ENCODE results near the gene CLEC3B. TPM values are rescaled to one million over a fixed set of nuclear protein-coding genes. Genes with fewer than 3 reads are reported as not detected.

CLEC3B gene
- total and polyA plus RNA-seq, 10 of the 15 experiments (the other 5 are each of a cell fraction or from before 2014, with no cell fraction given), result 0.23 TPM; not detected in 9

GRCh38 chr3:45042162-45042561, 16.1 kb downstream of the CLEC3B start:
- RAD21 ChIA-PET (ENCODE audit: unreplicated experiment), result interaction anchor here (0.7 to 6.1 kb wide), 42 partner anchors 10 to 1034 kb away, joined by 3 to 166 read pairs (median 4); partner anchors contain the start of genes CDCP1 and TMEM158
- Histone ChIP-seq H3K4me2 (ENCODE audit: control insufficient read depth, insufficient read depth) (peak overlapping the region; percentile 54; the same call in 1 of the 2 replicates), H3K4me3 (no peak overlapping the region), H3K79me2 (ENCODE audit: control insufficient read depth, insufficient read depth, low read length) (no peaks in the 10 kb centered on the region), H3K36me3 (ENCODE audit: control insufficient read depth in 2 of 2, insufficient read depth in 2 of 2, low read length in 1 of 2) (no peaks in the 10 kb centered on the region), H3K27ac (ENCODE audit: control insufficient read depth, insufficient read depth) (no peak overlapping the region), H4K20me1 (ENCODE audit: control insufficient read depth, insufficient read depth) (no peaks in the 10 kb centered on the region), H2AFZ (ENCODE audit: control insufficient read depth, low read depth, low read length) (no peak overlapping the region), H3K27me3 (replicated peaks in 1 of 2; ENCODE audit: control insufficient read depth in 2 of 2, insufficient read depth in 2 of 2, low read length in 1 of 2) (no peaks in the 10 kb centered on the region), H3K9me3 (replicated peaks; ENCODE audit: control insufficient read depth, insufficient read depth, low read length) (no peaks in the 10 kb centered on the region), H3K9ac (ENCODE audit: control insufficient read depth, insufficient read depth, low read length) (no peak overlapping the region), H3K4me1 (ENCODE audit: control insufficient read depth, insufficient read depth, low read length) (peaks cover 12% of the 10 kb centered on the region)
- SMC1A ChIA-PET (ENCODE audit: uncharacterized antibody, unreplicated experiment), result interaction anchor here (0.5 to 7.9 kb wide), 55 partner anchors 9 to 1035 kb away, joined by 3 to 241 read pairs (median 5); no protein-coding TSS in a partner anchor
- 10% methylated on average over 3 of the region's 3 CpGs for WGBS (ENCODE audit: insufficient coverage, insufficient replicate concordance, low lambda C conversion rate, missing lambda C conversion rate)
- CTCF ChIA-PET, result interaction anchor here (0.6 to 16.5 kb wide), 43 partner anchors 10 to 1025 kb away, joined by 3 to 416 read pairs (median 7); partner anchors contain the start of gene TMEM158
- POLR2A ChIA-PET, result interaction anchor here (0.6 to 1.6 kb wide), 7 partner anchors 11 to 647 kb away, joined by 3 to 6 read pairs (median 3); partner anchors contain the start of gene SACM1L
- DNase-seq (ENCODE audit: low read depth, low spot score) (no peak), ATAC-seq (peak; percentile 34), FAIRE-seq (no peak)
- in situ Hi-C loops (cut with MboI) (no loop called here), intact Hi-C loops (cut with micrococcal nuclease; ENCODE audit: unreplicated experiment) (loop anchor here (5.0 kb wide), 1 partner anchor 295 kb away; no protein-coding TSS in a partner anchor)
- no TSS peak for BruUV-seq (replicated peaks)
- peak; percentile 68; the same call in 1 of the 2 replicates for TF ChIP-seq MTA2 (IDR thresholded peaks at IDR 0.05; ENCODE audit: low read depth)
- TF ChIP-seq SMC3 (IDR thresholded peaks at IDR 0.05; ENCODE audit: borderline replicate concordance, low read length), result no peak
- no peak for TF ChIP-seq TBL1XR1 (IDR thresholded peaks at IDR 0.05; ENCODE audit: low read depth, low read length)
- TF ChIP-seq NR2F1 (conservative IDR thresholded peaks at IDR 0.05), result peak; percentile 38; the same call in 1 of the 2 replicates
- 0 out of 2 replicates have a peak, but pooled peaks have one; percentile 32 for TF ChIP-seq DPF2 (IDR thresholded peaks at IDR 0.05)
- no peak for TF ChIP-seq CTCF (IDR thresholded peaks at IDR 0.05 in 2 of 3, conservative IDR thresholded peaks at IDR 0.05 in 1 of 3; ENCODE audit: control insufficient read depth in 2 of 3, extremely low read depth in 1 of 3, insufficient read depth in 1 of 3, low read depth in 3 of 3, low read length in 3 of 3)
- TF ChIP-seq MLLT1 (IDR thresholded peaks at IDR 0.05), result no peak
- TF ChIP-seq SMARCA5 (IDR thresholded peaks at IDR 0.05), result no peak
- TF ChIP-seq POU2F2 (IDR thresholded peaks at IDR 0.05; ENCODE audit: borderline replicate concordance, low read depth, low read length), result no peak
- TF ChIP-seq PAX8 (IDR thresholded peaks at IDR 0.05), result no peak
- TF ChIP-seq BCL3 (IDR thresholded peaks at IDR 0.05; ENCODE audit: borderline replicate concordance, insufficient read depth, low read depth, low read length, poor library complexity, severe bottlenecking), result no peak
- no peak for TF ChIP-seq STAT1 (conservative IDR thresholded peaks at IDR 0.05)
- peak; percentile 55 to 75 for TF ChIP-seq IKZF2 (IDR thresholded peaks at IDR 0.05)
- TF ChIP-seq CUX1 (IDR thresholded peaks at IDR 0.05; ENCODE audit: insufficient replicate concordance, low read depth, low read length), result no peak
